Testis (tissue), 2 donors: ENCODE results near the gene CECR2.

Source experiments
- POLR2A ChIP-seq: fragments of 450-650 bp; IDR thresholded peaks from one replicate; pipeline ENCODE4 v1.6.1; 2017; ENCODE audit warnings: antibody characterized with exemption, mild to moderate bottlenecking, moderate library complexity
- TF ChIP-seq, protein P1 (sequence below), 3 experiments: fragments of 450-650 bp in 2 of 3; fragments of 200-600 bp in 1 of 3; sonication (generic) in 1 of 3; IDR thresholded peaks; one replicate each; pipeline ENCODE4 v1.5.1; 2016 to 2019; ENCODE audit warnings: antibody characterized with exemption in 3 of 3, mild to moderate bottlenecking in 2 of 3, moderate library complexity in 1 of 3

DNA sequence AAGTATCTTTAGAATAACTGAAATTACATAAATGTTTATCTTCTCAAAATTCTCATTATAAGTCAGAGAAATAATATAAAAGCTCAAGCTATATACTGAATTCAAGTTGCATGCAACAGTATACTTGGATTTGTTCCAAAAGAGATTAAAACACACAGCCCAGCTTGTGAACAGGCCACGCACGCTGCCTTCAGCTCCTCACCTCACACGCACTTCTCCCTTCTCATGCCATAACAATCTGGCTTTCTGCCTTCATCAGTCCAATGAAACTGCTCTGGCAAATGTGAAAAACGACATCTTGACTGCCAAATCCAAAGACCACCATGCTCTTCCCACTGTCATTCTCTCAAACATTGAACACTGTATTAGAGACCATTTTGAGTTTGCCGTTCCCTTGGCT is 237.2 kb downstream of the CECR2 start:
- TF ChIP-seq, protein P1, sequence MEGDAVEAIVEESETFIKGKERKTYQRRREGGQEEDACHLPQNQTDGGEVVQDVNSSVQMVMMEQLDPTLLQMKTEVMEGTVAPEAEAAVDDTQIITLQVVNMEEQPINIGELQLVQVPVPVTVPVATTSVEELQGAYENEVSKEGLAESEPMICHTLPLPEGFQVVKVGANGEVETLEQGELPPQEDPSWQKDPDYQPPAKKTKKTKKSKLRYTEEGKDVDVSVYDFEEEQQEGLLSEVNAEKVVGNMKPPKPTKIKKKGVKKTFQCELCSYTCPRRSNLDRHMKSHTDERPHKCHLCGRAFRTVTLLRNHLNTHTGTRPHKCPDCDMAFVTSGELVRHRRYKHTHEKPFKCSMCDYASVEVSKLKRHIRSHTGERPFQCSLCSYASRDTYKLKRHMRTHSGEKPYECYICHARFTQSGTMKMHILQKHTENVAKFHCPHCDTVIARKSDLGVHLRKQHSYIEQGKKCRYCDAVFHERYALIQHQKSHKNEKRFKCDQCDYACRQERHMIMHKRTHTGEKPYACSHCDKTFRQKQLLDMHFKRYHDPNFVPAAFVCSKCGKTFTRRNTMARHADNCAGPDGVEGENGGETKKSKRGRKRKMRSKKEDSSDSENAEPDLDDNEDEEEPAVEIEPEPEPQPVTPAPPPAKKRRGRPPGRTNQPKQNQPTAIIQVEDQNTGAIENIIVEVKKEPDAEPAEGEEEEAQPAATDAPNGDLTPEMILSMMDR (IDR thresholded peaks at IDR 0.05): no peak
- no peak for TF ChIP-seq POLR2A
